HG02884 (cell line): Measurements from ENCODE around the gene RIMBP3C.
"Not testable (repeated sequence)": the region's sequence is repeated elsewhere in the genome, so short reads cannot be mapped to it uniquely, and the experiment has no call there.

Experiments used
- ATAC-seq: cut with Tn5 transposase; IDR thresholded peaks from one replicate; pipeline ENCODE4 v1.9.1; 2021; ENCODE audit warnings: mild to moderate bottlenecking, moderate library complexity; ENCODE audit not compliant: unreplicated experiment

Gene RIMBP3C

DNA sequence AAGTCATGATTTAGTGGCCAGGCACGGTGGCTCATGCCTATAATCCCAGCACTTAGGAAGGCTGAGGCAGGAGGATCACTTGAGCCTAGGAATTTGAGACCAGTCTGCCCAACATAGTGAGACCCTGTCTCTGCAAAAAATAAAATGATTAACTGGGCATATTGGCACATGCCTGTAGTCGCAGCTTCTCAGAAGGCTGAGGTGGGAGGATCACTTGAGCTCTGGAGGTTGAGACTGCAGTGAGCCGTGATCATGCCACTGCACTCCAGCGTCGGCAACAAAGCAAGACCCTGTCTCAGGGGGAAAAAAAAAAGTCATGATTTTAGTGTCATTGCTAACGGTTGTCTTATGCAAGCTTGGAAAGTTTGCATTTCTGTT, 28.2 kb upstream of the RIMBP3C start:
- no peak for ATAC-seq

DNA sequence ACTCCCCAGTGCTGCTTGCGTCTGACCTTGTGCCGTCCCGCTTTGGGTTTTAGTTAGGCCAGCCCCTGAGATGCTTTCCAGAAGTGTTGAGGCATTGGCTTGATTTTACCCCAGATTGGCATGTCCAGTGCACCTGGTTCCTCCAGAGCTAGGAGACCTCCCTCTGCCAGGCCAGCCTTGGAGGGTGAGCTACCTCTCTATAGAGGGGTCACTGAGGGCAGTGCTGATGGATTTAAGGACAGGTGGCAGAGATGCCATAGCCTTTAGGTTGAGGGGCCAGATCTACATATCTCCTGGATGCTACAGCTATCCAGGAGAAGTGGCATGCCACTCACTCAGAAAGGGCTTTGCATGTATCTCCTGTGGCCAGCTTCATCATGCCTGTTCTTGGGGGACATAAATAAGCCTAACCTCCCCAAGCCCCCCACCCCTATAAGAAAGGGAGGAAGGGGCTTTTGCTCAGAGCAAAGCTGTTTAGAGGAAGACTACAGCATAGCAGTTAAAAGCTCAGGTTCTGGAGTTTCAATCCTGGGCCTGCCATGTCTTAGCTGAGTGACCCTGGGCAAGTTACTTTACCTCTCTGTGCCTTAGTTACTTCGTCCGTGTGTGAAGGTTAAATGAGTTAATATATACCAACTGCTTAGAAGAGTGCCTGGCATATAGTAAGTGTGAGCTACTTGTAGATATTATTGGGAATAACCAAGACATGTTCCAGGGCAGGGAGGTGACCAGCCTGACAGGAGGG, 22.7 kb upstream of the RIMBP3C start:
- ATAC-seq = no peak

DNA sequence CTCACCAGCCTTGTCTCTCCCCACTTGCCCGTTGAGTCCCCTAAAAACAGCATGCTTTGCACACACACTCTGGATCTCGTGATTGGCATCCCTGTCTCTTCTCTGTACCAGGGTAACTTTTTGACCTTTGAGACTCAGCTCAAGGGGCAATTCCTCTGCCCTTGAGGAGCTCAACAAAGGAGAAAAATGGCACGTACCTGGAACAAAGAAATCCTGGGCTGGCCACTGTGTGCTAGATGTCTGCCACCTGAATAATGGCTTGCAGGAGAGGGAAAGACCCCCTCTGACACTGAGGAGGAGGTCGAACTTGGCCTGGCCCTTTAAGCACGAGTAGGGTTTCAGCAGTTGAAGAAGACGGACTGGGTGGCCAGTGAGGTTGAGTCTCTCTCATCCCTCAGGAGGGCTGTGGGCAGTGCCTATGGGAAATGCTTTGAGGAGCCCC, 22.1 kb upstream of the RIMBP3C start:
- ATAC-seq = no peak

DNA sequence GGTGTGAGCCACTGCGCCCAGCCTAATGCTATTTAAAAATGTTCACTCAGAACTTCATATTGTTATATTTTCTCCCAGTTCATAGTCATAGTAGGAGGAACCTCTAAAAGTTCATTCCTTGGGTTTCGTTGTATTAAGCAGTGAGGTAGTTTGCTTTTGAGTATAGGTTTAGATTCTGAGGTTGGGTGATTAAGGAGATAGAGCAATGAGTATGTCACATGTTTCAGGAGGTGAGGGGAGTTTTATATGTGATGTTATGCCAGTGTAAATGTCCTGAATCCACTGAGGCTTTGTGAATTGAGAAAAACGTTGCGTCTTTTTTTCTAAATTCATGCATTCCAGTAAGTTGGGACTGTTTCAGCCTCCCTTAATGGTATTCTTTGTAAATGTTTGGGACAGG, 20.4 kb upstream of the RIMBP3C start:
- ATAC-seq = no peak

DNA sequence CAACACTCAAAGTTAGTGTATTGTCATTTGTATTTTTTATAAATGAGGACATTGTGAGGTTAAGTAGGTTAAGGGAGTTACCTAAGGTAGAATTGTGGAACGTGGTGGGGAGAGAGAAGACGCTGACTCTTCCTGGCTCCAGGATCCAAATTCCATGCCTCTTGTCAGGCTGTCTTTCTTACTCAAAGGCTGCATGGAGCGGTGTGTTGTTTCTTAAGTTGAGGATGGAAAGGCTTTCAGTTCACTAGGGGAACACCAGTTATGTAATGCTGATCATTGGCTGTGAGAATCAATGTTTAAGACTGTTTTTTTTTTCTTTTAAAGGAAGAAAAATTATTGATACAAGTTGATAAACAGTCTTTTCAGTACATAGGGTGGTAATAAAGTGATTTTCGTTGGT, 19.1 kb upstream of the RIMBP3C start:
- ATAC-seq = no peak

DNA sequence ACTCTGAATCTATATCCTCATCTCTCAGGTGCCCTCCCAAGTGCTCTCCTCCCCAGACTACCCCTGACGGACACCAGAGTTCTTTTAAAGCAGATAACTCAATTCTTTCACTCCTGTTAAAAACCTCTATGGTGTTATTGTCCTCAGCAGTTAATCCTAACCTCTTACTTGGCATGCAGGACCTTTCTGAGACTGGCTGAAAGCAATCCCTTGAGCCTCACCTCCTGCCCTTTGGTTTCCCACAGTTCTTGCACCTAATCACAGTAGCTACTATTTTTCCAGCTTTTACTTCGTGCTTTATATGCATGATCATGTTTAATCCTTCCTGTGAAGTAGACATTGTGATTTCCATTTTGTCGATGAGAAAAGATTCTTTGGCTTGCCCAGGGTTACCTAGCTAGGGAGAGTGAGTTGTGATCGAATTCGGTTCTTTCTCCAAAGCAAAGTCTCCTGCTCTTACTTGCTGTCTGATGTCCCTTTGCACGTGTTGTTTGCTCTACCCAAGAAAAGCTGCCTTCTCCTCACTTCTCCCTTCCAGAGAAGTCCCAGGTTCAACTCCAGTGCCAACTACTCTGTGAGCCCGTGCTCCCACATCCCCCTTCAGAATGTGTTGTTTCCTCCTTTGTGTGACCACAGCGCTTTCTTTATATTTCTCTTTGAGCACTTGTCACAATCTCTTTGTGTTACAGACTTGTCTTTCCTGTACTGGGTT, 18.4 kb upstream of the RIMBP3C start:
- no peak for ATAC-seq

DNA sequence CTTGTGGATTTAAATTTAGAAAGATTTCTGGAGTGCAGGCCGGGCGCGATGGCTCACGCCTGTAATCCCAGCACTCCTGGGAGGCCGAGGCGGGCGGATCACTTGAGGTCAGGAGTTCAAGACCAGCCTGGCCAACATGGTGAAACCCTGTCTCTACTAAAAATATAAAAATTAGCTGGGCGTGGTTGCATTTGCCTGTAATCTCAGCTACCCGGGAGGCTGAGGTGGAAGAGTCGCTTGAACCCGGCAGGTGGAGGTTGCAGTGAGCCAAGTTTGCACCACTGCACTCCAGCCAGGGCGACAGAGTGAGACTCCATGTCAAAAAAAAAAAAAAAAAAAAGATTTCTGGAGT, 17.8 kb upstream of the RIMBP3C start:
- ATAC-seq = not testable (repeated sequence)

DNA sequence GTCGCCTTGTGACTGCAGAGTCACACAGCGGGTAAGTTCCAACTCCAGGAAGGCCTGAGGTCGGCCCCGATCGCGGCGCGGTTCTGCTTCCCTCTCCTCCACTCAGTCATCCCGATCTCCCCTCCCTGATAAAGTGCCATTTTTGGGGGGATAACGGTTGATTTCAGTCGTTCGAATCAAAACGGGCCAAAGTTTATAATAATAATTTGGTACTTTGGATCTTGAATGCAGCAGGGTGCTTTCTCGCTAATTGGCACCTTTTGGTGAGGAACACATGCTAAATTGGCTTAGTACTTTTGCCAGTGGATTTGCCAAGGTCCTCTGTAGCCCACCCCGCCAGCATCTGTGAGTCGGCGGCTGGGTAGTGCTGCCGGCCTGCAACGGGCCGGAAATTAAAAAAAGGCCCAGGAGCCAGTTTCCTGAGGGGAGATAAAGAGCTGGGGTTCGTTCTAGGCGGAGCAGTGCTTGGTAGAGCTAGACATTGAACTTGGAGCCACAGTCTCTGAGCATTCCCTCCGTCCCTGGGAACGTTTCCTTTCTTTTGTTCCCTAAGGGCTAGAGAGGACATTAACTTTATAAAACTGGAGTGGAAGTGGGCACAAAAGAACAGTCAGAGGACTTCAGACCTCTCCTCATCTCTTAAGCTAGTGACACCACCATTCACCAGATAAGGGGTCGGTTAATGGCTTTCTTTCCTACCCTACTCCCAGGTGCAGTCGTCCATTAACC, 17.2 kb upstream of the RIMBP3C start:
- no peak for ATAC-seq

DNA sequence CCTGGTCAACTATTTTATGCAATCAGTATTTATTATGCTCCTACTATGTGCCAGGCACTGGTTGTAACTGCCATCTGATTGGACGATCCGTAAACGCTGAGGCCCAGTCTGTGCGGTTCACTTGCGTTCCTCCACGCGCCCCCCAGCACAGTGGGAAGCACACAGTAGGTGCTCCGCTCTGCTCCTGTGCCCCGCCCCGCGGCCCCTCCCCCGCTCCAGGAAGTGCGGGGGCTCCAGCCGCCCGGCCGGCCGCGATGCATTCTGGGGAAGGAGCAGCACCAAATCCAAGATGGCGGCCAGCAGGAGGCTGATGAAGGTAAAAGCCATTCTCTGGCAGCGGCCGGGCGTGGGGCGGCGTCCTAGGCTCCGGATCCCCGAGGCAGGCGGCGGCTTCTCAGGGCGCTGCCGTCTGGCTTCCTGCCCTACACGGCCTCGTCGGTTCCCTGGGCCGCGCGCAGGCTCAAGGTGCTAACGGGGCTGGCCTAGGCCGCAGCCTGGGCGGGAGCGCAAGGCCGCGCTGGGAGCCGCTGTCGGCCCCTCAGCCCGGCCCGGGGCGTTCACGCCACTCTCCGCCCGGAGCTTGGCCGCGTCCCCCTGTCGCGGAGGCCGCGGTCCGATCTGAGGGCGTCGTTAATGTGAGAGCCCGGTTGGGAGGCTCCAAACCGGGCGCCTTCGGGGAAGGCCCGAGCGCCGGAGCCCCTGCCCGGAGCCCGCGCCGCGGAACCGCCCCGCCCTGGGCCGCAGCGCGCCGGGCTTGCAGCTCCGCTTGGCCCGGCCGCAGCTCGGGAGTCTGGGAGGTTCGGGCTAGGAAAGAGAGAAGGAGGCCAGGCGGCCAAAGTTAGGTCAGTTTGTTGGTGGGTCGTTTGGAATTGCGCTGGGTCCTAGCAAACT, 16.4 kb upstream of the RIMBP3C start, which contains the start of gene UBE2L3:
UBE2L3 (plus strand) TSS at position 259 of the 891 bp plus-strand sequence; CDS start at position 290, 31 bp downstream.
- peak; percentile 68 for ATAC-seq

DNA sequence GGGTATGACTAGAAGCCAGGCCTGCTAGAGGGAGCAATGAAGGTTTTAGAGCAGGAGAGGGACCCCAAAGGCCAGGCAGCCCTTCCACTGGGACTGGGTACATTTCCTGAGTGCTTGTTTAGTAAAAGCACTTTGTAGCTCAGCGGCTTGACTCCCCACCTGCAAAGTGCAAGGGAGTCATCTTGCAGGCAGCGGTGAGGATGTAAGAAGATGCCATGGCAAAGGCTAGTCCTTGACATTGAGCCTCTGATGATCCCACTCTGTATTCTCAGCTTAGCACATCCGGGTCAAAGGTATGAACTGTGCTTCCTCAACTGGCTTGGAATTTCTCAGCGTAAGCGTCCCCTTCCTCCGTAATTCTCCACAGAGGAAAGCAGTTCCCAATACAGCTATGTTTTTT, 13.2 kb upstream of the RIMBP3C start:
- ATAC-seq = no peak

DNA sequence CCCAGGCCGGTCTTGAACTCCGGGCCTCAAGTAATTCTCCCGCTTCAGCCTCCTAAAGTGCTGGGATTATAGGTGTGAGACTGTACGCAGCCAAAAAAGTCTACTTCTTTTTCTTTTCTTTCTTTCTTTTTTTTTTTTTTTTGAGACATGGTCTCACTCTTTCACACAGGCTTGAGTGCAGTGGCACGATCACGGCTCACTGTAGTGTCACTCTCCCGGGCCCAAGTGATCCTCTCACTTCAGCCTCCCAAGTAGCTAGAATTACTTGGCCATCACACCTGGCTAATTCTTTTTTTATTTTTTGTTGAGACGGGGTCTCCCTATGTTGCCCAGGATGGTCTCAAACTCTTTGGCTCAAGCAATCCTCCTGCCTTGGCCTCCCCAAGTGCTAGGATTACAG, 12.7 kb upstream of the RIMBP3C start:
- ATAC-seq = no peak

DNA sequence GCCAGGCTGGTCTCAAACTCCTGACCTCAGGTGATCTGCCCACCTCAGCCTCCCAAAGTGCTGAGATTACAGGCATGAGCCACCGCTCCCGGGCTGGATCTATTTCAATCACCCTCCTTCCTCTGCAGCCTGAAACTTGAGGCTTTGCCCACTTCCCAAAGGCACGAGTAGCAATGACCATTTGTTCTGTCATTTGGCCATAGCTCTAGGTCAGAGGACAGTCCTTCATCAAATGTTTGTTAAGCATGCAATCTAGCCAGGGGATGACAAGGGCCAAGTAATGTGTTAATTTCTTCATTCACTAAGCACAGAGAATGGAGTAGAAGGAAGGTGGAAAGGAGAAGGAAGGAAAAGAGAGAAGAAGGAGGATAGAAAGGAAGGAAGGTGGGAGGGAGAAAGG, 9.4 kb upstream of the RIMBP3C start:
- ATAC-seq = not testable (repeated sequence)

DNA sequence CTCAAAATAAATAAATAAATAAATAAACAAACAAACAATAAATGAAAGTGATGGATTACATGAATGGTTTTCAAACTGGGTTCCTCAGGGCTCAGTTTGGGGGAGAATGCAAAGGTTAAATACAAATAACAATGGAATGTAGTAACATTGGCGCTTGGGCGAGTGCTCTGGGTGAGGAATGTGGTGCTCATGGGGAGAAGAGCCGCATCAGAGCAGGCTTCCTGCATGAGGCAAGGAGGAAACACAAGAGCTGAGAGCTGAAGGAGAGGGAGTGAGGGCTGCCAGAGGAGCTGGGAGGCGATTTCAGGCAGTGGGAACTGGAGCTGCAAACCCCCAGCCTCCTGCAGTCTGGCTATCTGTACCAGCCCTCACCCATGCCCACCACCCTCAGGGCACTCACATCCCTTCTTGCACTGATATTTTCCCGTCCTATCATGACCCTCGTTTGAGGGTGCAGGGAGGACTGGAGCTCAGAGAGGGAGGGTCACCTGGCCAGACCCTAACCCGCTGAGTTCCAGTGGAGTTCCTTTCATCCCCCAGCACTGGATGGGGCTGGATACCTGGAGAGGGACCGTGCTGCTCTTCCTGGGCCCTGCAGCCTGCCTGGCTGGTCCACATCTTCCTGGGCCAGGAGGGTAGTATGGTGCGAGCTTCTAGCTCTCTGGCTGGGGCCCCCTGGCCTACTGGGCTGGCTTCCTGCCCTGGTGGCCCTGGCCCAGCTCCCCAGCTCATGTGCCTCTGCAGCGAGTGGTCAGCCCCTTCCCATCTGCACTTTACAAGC, 8.3 kb upstream of the RIMBP3C start:
- ATAC-seq = not testable (repeated sequence)

DNA sequence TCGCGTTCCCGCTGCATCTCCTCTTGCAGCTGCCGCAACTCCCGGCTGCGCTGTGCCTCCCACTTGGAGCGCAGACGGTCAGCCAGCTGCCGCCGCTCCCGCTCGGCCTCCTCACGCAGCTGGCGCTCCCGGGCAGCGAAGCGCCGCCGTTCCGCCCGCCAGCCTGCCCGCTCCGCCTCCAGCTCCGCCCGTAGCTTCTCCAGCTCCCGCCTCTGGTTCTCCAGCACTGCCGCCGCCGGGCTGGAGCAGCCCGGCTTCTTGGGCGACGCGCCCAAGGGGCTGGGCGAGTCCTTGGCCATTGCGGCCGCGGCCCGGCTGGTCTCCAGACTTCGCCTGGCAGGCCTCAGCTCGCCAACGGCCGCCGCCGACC, 598 bp downstream of the RIMBP3C start:
- ATAC-seq = not testable (repeated sequence)

DNA sequence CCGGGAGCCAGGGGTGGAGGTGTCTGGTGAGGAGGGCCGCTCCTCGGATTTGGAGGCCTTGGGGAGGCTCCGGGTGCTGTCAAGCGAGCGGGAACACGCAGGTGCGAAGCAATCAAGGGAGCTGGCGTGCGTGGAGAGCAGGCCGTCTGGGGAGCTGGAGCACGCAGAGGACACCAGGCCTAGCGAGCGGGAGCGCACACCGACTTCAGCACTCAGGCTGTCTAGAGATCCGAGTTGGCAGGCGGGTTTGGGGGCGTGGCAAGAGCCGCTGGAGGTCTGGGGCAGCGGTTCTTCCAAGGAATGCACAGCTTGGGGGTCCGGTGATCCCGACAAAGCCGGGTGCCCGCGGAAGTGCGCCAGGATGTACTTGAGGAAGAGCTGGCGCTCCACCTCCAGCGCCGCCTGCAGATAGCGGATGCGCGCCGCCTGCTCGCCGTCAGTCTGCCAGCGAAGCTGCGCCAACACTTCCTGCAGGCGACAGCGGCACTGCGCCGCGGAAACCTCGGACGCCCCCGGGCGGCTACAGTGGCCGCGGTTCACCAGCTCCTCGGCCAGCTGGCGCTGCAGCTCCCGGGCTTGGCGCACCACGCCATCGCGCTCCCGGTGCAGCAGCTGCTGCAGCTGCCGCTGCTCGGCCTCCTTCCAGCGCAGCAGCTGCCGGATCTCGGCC, 1.1 kb downstream of the RIMBP3C start:
- not testable (repeated sequence) for ATAC-seq

DNA sequence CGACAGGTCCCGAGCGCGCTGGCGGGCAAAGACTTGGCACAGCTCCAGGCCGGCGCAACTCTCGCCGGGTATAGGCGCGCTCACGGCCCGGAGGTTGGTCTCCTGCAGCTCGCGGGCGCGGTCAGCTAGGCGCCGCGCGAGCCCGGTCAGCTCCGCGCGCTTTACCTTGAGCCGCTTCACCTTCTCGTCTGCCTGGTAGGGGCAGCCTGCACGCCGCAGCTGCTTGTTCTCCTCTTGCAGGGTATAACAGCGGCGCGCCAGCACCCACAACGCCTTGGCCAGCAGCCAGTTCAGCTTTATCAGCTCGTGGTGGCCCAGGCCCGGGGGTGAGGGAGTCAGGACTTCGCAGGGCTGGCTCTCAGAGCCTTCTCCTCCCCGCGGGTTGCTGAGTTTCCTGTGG, 1.7 kb downstream of the RIMBP3C start:
- not testable (repeated sequence) for ATAC-seq

DNA sequence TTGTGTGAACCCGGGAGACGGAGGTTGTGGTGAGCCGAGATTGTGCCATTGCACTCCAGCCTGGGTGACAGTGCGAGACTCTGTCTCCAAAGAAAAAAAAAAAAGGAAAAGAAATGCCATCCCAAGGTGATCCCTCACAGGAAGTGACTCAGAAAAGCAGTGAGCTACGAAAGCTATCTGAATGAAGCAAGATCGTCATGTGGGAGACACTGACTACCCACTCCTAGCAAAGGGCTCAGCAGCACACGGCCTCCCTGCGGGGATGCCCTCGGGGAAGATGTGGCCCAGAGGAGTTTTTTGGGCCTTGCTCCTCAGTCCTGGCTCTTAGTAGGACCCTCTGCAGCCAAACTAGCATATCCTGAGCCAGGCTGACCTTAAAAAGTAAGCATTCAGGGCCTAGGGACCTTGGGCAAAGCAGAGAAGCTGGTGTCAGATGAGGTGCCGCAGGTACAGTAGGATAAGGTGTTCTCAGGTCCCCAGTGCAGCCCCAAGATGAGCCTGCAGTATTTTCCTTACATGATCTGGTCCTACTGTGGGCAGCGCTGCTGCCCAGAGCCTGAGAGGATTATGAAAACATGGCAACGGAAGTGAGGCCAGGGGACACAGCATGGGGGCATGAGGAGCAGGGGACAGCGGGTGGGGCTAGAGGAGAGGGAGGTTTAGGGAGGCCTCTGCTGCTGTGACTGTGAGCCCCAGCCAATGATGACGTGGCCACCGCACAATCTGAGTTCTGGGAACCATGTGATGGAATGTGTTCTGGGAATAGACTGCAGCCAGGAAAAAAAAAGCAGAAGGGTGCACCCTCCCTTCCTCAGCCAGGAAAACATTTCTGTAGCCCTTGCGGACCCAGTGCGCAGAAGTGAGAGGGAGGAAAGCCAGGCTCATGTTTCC, 6.6 kb downstream of the RIMBP3C start:
- not testable (repeated sequence) for ATAC-seq

DNA sequence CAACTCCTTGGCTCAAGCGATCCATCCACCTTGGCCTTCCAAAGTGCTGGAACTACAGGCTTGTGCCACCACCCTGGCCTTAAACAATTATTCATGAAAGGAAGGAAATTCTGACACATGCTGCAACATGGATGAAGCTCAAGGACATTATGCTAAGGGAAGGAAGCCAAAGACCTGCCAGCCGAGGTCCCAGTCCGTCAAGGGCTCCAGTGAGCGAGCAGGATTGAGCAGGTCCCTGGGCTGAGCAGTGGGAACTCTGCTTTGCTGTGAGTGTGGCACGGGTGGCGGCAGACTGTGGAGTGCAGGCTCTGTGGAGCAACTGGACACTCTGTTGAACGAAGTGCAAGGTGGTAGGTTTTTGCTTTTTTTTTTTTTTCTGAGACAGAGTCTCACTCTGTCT, 11.4 kb downstream of the RIMBP3C start:
- ATAC-seq = not testable (repeated sequence)
